Cortex of kidney (tissue), 1 donor: Measurements from ENCODE around the gene SHB.

Experiments
- DNase-seq: peaks from one replicate; lab custom pipeline; 2025; lab: John Stamatoyannopoulos, UW

Gene SHB

DNA sequence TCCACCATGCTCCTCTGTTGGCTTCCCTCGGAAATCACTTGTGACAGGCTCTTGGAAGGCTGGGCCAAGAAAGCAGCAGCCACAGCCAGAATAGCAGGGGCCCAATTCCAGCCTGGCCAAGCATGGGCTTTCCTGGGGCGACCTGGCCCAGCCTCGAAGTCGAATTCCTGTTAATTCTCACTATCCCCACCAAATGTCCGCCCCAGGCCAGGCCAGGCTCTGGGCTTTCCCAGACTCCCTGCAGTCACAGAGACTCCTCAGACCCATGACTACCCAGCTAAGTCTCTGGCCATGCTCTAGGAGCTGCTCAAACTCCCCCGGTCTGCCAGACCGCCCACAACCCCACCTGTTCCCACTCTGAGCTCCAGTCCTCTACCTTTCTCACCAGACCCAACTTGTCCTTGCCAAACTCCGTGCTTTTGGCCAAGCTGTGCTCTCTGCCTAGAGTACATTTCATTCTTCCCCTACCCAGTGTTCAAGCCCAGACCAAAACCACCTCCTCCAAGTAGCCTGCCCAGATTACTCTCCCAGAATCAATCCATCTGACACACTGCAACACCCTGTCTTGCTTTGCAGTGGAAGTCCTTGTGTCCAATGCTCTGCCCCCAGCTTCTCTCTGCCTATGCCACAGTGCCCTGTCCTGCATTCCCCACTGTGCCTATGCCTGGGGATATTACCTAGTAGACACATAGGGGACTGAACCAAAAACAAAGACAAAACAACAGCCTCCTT is 26.2 kb downstream of the SHB start:
- DNase-seq = no peak

GRCh38 chr9:38041564-38042243 is 27.3 kb downstream of the SHB start:
- DNase-seq = no peak

GRCh38 chr9:38039907-38040682 is 28.9 kb downstream of the SHB start:
- DNase-seq = no peak

DNA sequence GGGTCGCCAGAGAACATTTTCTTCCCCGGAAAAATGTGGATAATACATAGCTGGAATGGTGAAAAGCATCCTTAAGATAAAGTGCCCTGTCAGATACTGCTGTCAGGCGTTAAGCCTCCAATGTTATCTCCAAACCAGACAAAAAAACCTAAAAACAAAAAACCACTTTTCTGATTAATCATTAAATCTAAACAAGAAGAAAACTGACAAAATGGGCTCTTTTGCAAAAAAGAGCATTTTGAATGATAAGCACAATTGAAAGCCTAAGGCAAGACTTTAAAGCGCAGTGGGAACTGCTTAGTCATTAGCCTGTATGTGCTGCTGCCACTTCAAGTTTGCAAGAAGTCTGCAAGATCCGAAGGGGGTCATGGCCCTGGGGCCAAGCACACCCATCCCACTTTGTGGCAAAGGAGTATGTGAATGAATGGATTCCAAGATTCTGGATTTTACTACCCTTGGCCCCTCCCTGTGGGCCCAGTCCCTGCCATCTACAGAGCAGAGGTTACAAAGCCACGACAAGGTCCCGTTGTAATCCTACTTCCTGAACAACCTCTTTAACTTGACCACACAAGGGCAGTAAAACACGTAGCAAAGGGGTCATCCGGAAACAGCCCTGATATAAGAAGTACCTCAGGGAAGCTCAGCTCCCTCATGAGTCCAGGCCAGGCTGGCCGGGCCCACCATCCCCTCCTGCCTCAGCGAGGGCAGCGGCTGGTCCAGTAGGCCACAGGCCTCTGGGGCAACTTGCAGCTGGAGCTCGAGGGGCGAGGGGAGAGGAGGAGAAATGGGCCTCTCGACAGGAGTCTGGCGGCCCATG is 29.7 kb downstream of the SHB start:
- DNase-seq = no peak

DNA sequence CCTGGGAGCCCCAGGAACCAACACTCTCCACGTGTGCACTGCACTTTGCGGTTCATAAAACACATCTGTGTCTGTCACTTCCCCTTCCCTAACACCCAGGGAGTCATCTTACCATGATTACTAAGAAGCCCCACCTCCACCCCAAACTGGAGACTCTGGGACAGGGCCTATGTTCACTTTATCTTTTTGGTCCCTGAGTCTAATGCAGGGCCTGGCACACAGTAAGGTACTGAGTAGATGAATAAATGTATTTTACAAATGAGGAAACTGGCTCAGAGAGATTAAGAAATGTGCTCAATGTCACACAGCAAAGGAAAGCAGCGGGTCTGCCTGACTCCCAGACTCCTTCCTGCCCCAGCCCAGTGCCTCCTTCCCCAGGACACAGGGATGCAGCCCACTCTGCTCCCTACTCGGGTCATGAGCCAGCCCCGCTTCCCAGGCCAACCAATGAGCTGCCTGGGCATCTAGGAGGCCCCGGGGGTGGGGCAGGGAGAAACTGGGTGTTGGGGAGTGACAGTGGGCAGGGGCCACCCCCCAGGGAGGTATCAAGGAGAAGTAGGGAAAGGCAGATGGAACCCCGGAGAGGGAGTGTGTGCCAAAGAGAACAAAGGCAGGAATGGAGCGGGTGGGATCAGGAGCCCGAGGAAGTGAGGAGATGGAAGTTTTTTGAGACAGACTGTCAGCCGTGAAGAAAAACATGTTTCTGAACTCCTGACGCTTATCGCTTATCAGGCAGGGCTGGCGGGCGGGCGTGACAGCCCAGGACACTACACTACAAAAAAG is 30.5 kb downstream of the SHB start:
- DNase-seq = no peak

- no peak for DNase-seq
These were observed 31.1 kb downstream of the SHB start for GRCh38 chr9:38037981-38038306.

- DNase-seq = no peak
These were observed 32.5 kb downstream of the SHB start for GRCh38 chr9:38036359-38037084.

GRCh38 chr9:38035873-38036272 is 33.2 kb downstream of the SHB start:
- no peak for DNase-seq

DNA sequence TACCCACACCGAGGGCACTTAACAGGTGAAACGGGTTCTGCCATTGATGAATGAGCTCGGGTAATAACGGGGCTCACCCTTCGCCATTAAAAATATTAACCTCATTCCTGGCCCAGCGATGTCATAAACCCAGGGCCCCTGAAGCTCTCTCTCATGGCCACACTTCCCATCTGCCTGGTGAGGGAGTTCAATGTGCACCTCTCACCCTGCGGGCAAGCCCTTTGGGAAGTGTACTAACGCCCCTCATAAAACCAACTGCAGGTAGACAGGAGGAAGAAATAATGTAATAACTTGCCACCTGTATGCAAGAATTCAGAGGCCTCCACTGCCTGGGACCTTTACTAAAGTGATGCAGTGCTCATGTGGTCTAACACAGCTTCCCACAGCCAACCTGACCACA is 35.1 kb downstream of the SHB start:
- DNase-seq = no peak

- DNase-seq = no peak
These were observed 36.5 kb downstream of the SHB start for GRCh38 chr9:38032266-38033110.

GRCh38 chr9:38031594-38031993 is 37.4 kb downstream of the SHB start:
- DNase-seq = no peak

DNA sequence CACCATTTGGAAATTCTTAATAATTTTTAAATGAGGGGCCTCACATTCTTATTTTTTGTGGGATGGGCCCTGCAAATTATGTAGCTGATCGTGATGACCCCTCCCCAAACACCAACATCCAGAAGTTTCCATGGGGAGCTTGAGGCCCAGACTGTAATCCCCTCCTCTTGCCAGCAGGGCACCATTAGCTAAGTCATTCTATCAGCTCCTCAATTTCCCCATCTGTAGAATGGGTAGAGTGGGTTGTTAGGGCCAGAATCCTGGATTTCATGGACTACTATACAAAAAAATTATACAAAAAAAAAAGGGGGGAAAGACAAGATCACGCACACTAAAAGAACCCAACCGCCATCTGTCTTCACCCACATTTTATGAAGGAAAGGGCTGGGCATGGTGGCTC is 38.4 kb downstream of the SHB start:
- no peak for DNase-seq

DNA sequence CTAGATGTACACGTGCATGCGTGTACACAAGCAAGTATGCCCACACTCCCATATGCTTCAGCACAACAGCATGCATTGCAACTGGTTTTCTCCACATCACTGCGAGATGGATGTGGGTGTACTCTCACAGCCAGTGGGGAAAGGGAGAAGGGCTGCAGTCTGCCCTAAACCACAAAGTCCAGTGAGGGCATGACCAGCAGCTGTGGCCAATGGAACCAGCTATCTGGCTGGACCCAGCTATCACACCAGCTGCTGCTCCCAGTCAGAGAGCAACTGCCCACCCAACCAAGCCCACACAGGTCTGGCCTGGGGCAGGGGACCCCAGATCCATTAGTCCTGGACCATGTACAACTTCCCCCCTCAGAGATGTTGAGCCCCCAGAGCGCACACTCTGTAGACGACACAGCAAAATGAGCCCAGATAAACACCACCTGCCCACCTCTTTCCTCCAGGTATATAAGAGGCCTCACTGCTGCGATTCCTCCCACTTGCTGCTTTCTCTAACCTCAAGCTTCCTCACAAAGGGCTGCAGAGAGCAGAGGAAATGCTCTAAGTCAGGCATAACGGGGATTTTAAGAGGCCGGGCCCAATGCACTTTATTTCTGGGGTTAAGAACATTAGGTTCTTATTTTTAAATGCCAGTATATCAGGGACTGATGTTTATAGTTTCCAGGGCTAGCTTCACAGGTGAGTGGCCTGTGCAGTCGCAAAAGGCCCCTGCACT is 39.0 kb downstream of the SHB start:
- no peak for DNase-seq

DNA sequence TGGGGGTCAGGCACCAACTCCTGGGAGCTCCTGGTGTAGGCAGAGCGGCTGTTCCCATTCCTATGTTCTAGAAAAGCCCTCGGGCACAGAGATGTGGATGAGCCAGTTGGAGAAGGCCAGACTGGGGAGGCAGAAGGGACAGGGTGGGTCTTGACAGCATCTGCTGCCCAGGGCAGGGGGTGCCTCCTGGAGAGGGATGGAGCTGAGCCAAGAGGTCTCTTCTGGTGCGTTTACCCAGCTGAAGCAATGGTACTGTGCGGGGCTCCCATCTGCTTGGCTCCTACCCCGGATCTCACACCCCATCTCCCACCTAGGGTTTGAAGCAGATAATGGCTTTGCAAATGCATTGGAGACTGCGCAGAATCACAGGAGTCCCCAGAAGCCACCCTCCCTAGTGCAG is 41.3 kb downstream of the SHB start:
- DNase-seq = no peak

DNA sequence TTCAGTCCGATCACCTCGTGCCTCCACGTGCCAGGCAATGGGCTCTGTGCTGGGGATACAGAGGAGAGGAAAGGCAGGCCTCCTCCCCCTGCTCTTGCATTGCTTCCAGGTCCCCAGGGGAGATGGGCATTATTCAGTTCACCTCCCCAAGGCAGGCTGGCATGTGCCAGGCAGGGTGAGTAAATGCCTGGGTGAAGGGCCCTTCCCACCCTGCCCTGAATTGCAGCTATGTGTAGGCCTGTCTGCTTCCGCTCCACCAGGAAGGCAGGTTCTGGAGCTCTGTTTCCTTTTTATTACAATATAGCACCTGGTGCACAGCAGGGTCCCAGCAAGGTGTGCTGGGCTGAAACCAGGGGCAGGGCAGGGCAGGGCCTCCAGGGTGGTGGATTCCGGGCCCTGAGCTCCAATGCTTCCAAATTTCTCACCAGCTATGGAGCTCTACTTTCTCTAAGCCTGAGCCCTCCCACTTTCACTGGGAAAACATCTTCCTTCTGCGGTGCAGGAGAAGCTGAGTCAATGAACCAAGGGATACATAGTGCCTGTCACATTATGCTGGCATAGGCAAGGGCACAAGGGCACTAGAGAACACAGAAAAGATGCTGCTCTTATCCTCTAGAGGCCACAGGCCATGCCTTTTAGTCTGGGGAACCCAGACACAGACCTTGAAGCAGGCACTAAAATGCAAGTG is 42.0 kb downstream of the SHB start:
- no peak for DNase-seq

DNA sequence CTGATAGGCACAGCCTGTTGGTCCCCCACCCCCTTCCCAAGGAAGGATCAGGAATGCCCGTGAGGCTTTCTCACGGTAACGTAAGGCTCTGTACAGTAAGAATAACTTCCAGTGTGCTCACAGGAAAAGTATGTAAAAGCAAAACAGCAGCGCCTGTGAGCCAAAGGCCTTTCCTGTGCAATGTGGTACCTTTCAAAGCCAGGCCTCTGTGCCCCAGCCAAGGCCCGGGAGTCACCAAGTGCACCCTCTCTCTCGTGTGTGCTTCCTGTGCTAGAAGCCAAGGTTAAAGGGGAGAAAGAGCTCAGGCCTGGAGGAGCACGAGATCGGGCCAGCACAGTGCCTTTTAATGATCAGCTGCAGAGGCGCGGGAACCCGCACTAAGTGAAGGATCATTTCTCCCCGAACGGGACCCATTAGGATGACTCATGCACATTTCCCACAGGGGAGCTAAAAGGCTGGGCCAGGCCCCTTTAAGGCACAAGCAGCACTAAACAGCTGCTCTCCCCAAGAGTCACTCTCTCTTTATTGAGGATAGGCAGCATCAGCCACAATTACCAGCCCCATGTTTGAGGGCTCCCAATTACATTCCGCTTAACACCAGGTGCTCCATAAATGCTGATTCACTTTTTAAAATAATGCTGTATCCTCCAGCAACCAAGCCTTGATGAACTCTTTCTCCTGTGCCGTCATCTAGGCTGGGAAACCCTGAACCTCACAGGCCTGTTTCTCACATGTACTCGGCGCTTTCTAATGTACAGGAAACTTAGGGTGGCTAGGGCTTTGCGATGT is 42.8 kb downstream of the SHB start:
- DNase-seq = no peak

GRCh38 chr9:38025166-38025565 is 43.9 kb downstream of the SHB start:
- DNase-seq = no peak
